Hair follicular keratinocyte (primary cell): ENCODE results near the gene DAG1. TPM values are rescaled to one million over a fixed set of nuclear protein-coding genes. Genes with fewer than 3 reads are reported as not detected.

Experiments
- total RNA-seq: library from RNA; depleted of rRNA; stranded (reverse); fragments of >200 nt; gene quantifications from 2 replicates; pipeline ENCODE4 v1.2.3, GENCODE V29; 2015

Gene DAG1
- total RNA-seq: 49.1 and 49.3 TPM in 2 replicates

DNA sequence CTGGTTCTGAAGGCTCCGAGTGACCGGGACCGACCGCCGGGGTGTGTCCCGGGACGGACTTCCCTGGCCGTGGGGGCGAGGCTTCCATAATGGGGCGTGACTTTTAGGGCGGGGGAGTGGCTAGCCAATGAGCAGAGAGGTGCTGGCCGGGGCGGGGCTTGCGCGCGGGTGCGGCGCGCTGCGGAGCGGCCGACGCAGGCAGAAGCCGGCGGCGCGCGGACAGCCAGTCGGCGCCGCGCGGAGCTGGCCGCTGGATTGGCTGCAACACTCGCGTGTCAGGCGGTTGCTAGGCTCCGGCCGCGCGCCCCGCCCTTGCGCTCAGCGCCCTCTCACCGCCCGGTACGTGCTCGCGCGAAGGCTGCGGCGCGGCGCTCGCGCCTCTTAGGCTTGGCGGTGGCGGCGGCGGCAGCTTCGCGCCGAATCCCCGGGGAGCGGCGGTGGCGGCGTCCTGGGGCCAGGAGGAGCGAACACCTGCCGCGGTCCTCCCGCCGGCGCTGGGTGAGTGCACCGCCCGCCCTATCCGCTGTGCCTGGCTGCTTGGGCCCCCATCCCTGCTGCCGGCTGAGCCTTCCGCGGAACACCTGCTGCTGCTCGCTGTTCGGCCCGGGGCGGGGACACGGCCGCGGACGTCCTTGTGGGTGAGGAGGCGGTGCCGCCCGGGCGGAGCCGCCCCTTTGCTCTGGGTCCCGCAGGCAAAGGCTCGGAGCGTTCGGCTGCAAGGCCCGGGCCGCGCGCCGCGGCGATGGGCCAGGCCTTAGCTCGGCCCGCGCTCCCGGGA is at the start of gene DAG1:
DAG1 (plus strand) TSS at position 332 of the 778 bp plus-strand sequence. CDS start 40,268 bp downstream, outside the sequence.

DNA sequence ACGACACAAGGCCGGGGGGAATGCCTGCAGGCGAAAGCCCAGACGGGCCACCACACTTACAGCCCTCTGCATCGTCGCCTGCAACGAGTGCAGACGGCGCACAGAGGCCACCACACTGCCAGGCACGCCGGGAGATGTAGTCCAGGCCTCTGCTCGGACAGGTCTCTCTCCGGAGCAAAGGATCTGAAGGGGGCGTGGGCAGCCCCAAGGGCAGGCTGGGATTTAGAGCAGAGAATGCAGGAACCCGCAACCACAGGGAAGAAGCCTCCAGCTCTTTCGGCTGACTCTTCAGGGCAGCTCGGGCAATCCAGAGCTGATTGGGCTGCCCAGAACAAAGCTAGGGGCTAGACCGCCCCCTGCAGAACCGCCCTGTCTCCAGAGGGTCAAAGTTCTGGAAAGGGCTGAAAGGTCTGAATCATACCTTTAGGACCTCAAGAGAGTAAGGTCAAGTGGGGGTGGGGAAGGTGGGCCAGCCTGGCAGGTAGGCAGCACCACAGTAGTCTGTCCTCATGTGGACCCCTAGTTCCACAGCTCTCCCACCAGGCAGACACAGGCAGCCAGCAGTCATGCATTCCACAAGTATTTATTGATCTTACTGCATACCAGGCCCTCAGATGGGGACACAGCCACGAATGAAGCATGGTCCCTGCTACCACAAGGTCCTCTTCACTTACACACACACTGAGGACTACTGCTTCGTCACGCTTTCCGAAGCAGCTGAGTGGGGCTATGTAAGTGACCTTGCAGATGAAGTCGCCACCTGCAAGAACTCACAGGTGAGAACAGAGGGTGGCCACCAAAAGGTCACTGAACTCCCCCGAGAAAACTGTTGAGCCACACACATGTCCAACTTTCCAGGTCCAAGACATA is 47.5 kb upstream of the DAG1 start, which contains the start of gene AMT:
AMT (minus strand) TSS at position 95 of the 870 bp plus-strand sequence; CDS start at position 72, 23 bp downstream.

DNA sequence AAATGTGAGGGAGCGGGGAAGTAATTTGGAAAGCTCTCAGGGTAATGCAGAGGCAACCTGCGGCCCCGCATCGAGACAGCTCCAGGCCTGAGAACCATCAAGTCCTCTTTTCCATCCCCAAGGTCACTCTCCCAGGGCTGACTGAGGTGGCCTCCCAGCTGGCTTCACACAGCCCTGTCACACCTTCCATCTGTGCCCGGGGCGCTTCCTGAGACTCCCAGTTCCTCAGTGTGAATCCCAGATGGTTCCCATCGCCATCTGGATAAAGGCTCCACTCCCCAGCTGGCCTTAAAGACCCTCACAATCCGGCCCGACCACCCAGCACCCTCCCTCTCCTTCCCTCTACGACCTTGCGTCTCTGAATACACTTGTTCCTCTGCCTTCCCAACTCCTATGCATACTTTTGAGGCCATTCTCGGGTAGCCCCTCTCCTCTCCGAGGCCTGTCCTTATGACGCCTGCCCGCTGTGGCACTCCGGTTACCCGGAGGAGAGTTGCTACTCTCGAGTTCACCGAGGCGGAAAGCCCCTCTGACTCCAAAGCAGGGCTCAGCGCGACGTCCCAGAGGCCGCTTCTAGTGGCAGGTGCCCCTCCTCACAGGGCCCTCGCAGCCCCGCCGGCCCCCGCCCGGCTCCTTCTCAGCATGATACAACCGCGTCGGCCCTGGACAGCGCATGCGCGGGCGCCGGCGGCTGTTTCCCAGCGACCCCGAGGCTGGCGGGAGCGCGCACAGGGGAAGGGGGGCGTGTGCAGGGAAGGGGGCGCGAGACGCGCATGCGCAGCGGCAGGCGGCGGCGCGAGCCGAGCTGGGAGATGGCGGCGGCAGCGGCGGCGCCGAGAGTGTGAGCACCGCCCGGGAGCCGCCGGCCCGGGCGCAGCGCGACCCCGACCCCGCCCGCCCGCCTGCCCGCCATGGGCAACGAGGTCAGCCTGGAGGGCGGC is 83.9 kb downstream of the DAG1 start, which contains the start of gene BSN:
BSN (plus strand) TSS at position 786 of the 941 bp plus-strand sequence; CDS start at position 912, 126 bp downstream.

Other genes with a start within 250 kb of the DAG1 start
- gene C3orf62, start 193.0 kb upstream of the DAG1 start, total RNA-seq: 0.70 and 1.0 TPM in 2 replicates
- gene USP4, start 130.2 kb upstream of the DAG1 start, total RNA-seq: 8.3 and 10.0 TPM in 2 replicates
- gene GPX1, start 111.9 kb upstream of the DAG1 start, total RNA-seq: 510 and 536 TPM in 2 replicates
- gene RHOA, start 58.3 kb upstream of the DAG1 start, total RNA-seq: 376 and 383 TPM in 2 replicates
- 8.2 and 17.5 TPM in 2 replicates for gene TCTA, start 57.8 kb upstream of the DAG1 start, total RNA-seq
- 1.9 TPM in 2 replicates for gene AMT, start 47.8 kb upstream of the DAG1 start, total RNA-seq
- 2.7 and 6.2 TPM in 2 replicates for gene NICN1, start 40.9 kb upstream of the DAG1 start, total RNA-seq
- under 0.01 and 0.08 TPM in 2 replicates for gene BSN, start 84.2 kb downstream of the DAG1 start, total RNA-seq
- gene APEH, start 204.1 kb downstream of the DAG1 start, total RNA-seq: 176 and 220 TPM in 2 replicates
- 2.4 and 6.2 TPM in 2 replicates for gene MST1, start 219.2 kb downstream of the DAG1 start, total RNA-seq
- gene RNF123, start 219.3 kb downstream of the DAG1 start, total RNA-seq: 21.1 and 22.8 TPM in 2 replicates
- not detected in 2 replicates for gene AMIGO3, start 249.4 kb downstream of the DAG1 start, total RNA-seq